ENCODE results near the gene C5orf63.
"Not testable (repeated sequence)": the region's sequence is repeated elsewhere in the genome, so short reads cannot be mapped to it uniquely, and the experiment has no call there.

The C5orf63 gene

DNA sequence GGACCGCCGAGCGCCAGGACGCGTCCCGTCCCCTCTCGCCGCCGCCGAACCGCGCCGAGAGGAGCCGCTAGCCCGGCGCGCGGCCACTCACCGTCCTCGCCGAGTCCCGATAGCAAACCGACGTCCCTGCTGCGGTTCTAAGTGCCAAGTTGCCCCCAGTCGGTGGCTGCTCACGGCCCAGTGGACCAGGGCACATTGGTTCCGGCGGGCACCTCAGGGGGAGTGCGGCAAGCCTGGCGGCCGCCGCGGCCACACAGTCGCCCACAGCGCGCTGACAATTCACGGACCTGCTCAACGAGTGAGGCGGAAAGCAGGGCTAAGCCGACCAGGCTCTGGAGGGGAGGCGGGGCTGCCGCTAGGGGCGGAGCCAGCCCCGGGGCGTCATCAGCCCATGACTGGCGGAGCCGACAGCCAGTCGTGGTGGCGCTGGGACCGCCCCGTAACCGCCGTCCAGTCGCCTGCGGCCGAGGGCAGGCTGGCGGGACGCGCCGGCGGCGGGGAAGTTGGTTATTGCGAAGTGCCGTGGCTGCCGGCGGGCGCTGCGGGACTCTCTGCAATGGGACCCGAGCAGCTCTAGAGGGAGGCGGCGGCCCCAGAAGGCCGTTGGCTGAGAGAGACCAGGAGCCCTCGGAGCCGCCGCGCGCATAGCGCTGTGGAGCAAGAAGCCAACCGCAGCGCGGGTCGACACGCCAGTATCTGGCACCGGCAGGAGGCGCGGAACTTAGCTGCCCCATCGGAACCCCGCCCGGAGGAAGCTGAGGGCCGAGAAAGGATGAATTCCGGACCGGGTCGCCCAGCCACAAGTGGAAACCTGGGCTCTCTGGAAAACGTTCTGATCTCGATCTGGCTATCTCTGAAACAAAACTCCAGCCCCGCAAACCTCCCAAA lies 42.8 kb downstream of the C5orf63 start, which contains the start of gene MARCHF3:
TSS of gene MARCHF3 (minus strand) at position 300 of the 888 bp plus-strand sequence. CDS start 112,387 bp downstream, outside the sequence.
- FAIRE-seq = no peak

DNA sequence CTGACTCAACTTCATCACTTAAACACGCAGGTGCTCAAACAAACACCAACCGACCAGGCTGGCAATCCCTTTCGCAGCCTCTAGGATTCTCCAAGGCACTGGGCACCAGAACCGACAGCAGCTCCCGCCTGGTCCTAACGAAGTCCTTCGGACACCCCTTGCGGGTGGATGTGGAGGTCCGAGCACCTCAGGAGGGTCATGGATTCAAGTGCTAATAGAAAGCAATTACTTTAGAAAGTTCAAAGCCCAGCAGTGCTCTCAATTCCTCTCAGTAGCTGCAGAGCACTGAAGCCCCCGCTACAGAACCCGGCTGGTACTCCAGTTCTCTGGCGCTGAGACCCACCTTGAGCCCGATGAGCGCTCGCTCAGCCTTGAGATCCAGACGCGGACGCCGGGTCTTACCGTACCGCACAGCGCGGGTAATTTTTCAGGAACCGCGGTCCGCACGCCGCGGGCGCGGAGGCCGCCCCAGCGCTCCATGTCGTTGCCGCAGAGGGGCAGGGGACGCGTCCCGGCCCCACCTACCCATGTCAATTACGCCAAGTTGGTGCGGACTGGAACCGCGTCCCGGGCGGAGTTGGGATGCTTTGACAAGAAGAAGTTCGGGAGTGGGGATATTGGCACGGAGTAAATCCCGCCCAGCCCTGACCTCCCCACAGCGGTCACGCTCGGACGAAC lies 43.6 kb downstream of the C5orf63 start:
- FAIRE-seq = no peak

DNA sequence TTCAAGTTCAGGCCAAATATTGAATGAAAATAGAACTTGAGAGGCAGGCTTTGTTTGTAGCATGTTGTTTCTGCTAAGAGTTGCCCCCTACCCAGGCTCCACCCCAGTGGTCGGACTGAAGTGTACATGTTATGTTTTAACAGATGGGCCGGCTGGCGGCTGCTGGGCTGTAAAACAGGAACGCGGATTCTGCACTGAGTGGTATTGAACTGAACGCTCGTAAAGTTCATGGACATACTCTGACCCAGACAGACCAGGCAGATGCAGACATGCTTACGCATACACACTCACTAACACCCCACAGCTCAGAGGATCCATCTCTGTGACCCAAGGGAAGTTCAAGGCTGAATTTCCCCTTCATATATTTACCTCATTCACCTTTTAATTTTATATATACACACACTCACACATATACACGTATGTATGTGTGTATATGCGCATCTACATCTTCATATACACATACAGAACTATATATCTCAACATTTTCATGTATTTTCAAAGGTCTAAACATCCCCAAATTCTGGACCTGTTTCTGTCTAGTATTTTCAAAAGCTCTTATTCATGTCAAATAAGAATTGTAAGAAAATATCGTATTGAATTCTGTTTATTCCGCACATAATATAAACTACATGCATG lies 44.4 kb downstream of the C5orf63 start:
- FAIRE-seq = no peak

DNA sequence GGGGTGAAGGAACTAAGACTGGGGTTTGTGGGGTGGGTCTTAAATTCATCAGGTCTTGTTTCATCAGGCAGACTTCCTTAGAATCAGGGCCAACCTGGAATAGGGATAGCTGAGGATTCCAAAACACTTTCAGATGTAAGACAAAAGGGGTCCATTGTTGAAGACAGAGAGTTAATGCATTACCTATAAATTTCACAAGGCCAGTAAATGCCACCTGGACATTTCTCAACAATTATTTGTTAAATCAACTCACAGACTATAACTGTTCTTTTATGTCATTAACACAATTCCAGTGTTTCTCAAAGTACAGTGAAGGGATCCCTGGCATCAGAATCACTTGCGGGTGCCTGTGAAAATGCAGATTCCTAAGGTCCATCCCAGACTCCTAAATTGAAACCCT lies 45.8 kb downstream of the C5orf63 start:
- no peak for FAIRE-seq

DNA sequence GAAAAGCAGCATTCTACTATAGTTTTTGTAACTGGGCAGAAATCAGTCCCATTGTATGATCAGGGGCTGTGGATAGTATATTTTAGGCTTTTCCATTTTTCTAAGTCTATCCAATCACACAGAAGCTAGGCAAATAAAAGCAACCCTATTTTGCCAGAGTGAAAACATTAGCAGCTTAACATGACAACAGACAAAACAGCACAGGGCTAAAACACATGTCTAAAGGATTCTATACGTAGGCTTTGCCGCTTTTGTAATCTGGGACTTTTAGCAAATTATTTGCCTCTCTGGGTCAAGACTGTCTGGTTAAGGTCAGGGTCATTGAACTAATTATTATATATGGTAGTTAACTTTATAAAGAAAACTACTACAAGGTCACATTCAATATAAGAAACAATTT lies 47.1 kb downstream of the C5orf63 start:
- FAIRE-seq = no peak

DNA sequence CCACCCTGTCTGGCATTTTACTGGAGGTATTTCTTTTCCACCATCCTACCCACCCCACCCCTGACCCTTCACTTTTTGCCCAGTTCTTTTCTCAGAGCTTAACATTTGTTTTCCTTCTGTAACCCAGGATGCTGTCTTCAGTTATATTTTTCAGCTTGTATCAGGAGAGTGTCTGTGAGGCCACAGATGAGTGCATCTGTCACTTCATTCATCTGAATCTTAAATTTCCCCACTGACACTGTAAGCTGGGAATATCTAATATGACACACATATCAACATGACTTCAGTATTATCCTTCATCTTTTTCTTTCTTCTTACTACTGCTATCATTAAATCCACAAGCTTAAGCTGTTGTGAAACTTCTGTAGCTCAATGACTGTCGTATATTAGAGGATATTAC lies 47.8 kb downstream of the C5orf63 start:
- no peak for FAIRE-seq

DNA sequence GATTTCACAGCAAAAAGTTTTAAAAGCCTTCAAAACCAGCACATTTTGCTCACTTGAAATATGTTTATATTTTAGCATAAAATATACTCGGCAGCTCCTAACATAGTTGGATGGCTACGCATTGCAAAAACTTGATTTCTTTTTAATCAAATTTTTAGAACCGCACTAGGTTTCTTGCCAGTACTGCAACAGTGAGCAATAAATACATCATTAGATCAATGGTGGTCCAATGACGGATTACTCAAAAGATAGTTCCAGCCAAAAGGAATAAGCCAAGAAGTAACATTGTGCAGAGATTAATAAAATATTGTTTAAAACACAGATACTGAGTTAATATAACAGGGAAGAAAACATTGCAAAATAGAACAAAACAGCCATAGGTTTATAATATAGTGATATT lies 48.5 kb downstream of the C5orf63 start:
- no peak for FAIRE-seq

DNA sequence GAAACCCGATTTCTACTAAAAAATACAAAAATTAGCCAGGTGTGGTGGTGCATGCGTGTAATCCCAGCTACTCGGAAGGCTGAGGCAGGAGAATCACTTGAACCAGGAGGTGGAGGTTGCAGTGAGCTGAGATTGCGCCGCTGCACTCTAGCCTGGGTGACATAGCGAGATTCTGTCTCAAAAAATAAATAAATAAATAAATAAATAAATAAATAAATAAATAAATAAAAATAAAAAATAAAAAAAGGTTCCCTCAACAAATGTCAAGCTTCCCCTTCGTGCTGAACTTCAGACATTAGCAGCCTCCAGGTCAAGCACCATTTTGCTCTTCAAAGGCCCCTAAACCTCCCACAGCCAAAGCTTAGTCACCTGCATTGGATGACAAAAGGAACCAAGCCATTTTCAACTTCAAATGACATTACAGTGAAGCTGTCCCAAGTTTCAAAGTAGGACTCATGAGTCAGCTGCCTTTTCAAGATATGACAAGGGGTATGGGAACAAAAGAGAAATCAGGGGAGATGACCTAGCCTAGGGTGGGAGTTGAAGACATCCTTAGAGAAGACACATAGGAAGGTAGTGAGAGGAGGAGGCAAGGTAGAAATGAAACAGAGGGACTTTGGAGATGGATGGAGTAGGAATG lies 49.6 kb downstream of the C5orf63 start:
- FAIRE-seq = not testable (repeated sequence)

DNA sequence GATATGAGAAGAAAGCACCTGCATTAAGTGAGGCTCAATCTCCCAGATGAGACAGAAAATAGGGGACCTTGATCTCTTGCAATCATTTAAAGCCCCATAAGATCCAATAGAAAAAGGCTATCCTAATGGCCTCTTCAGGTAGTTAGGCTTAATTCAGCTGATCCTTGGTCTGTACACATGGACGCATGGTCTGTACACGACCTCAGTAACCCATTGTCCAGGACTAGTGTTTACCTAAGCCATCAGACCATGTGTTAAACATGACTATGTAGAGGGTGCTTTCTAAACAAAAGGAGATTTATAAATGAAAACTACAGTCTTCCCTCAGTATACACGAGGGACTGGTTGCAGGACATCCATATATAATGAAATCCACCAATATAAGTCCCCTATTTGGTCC lies 50.5 kb downstream of the C5orf63 start:
- FAIRE-seq = no peak

DNA sequence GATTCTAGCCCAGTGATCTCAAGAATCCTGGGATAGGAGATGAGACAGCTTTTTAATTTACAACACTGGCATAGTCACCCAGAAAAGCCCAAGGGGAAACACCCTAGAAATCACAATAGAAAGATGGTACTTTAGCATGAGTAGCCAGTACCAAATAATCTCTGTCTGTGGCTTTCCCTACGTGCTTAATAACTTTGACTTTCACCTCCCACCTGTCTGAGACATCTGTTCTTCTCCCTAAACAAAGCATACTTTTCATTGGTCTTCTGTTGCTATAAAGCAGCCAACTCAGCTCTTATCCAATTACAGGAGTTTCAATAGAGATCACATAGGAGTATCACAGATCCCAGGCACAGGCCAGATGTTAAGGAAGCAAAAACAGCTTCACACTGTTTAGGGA lies 53.4 kb downstream of the C5orf63 start:
- FAIRE-seq = no peak

DNA sequence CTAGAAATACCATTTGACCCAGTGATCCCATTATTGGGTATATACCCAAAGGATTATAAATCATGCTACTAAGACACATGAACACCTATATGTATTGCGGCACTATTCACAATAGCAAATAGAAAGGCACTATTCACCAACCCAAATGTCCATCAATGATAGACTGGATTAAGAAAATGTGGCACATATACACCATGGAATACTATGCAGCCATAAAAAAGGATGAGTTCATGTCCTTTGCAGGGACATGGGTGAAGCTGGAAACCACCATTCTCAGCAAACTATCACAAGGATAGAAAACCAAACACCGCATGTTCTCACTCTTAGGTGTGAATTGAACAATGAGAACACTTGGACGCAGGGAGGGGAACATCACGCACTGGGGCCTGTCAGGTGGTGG lies 56.6 kb downstream of the C5orf63 start:
- not testable (repeated sequence) for FAIRE-seq

DNA sequence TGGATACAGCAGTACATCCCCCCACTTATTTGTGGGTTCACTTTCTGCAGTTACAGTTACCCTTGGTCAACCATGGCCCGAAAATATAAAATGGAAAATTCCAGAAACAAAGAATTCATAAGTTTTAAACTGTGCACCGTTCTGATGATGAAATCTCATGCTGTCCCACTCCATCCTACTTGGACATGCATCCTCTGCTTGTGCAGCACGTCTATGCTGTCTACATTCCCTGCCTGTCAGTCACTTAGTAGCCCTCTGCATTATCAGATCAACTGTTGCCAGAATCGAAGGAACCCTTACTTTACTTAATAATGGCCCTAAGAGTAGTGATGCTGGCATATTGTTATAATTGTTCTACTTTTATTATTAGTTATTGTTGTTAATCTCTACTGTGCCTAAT lies 57.6 kb downstream of the C5orf63 start:
- FAIRE-seq = no peak

DNA sequence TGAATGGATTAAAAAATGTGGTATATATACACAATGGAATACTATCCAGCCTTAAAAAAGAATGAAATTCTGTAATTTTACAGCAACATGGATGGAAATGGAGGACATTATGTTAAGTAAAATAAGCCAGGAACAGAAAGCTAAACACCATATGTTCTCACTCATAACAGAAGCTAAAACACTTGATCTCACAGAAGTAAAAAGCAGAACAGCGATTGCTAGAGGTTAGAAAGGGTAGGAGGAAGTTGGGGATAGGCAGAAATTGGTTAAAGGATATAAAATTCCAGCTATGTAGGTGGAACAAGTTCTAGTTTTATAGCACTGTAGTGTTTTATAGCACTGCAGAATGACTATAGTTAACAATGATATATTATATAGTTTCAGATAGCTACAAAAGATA lies 58.7 kb downstream of the C5orf63 start:
- no peak for FAIRE-seq

DNA sequence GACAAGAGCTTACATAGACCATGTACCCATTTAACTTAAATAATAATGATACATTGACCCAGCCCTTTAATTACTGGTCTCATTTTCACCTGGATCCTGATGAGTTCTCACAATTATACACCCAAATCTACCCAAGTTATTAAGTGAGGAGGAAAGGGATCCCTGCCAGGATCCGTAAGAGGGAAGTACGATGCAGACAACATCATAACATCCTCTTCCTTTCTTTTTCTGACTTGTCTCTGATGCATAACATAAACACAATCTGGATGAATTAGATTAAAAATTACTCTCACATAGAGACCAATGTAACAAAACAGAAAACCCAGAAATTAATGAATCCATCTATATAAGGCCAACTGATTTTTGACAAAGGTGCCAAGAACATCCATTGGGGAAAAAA lies 59.9 kb downstream of the C5orf63 start:
- FAIRE-seq = no peak

DNA sequence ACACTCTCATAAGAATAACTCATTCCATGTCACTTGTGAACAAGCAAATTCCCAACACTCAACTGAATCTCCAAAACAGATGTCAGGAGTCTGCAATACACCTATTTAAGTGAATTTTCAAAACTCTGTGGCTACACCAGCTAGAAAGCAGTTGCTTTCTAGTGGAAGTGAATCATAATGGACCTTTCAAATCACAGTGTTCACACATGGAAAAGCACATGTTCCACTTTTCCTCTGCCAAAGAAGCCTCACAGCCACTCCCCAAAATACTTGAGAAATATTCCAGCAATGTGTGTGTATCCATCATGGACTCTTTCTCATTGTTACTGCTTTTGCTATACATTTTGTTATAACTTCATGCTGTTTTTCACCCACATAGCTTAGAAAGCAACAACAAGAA lies 60.4 kb downstream of the C5orf63 start:
- FAIRE-seq = no peak

DNA sequence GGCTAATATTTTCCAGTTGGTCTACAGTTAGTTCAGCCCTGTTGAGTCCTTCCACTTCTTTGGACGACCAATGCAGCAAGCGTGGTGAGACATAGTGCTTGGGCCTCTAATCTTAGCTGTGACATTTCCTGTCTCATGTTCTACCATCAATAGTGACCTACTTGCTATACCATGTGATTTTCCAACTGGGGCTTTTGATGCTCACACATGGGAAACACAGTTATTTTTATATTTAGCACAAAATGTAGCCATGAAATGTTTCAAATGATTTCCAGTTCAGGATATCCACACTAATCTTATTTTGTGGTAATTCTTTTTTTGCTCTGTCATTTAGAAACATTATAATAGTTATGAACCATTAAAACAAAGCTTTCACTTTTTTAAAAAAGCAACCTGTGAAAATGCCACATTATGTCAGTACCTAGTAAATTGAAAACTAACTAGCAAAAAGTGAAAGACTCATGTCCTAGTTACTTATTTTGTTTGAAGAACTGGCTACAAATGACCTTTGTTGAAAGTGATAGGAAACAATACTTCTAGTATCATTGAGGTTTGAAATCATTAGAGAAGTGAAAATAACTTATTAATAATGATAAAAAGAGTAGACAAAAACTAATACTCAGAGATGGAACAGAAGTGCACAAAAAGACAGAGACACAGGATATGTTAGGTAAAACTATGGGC lies 61.2 kb downstream of the C5orf63 start:
- no peak for FAIRE-seq

DNA sequence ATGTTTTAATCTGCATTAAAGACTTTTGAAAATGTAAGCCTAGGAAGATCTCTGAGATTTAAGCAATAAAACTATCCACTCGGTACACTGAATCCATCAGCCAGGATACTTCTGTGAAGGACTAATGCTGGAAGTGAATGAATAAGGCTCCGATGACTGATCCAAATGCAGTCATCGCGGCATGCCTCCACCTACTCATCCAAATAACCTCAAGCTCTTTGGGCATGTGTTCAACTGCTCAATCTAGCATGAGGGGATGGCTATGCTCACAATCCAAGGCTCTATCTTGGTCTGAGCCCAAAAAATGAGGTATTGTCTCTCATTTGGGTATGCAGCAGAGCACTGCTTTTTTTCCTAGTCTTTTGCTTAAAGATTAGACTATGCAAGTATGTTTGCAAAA lies 62.1 kb downstream of the C5orf63 start:
- no peak for FAIRE-seq

DNA sequence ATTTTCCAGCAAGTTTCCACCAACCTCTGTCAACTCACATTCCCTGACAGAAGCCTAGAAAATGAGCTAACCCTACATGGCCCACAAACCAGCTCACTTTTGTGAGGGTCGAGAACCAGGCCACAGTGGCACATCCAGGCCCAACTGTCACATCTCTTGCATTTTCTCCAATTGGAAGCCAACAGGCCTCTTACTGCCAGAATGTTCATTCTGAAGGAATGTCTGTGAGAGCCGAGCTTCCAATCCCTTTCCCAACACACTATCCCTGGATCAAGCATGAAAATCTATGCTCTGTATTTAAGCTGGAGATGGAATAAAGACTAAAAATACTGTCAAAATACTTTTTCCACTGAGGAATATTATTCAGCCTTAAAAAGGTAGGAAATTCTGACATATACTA lies 62.9 kb downstream of the C5orf63 start:
- FAIRE-seq = no peak

DNA sequence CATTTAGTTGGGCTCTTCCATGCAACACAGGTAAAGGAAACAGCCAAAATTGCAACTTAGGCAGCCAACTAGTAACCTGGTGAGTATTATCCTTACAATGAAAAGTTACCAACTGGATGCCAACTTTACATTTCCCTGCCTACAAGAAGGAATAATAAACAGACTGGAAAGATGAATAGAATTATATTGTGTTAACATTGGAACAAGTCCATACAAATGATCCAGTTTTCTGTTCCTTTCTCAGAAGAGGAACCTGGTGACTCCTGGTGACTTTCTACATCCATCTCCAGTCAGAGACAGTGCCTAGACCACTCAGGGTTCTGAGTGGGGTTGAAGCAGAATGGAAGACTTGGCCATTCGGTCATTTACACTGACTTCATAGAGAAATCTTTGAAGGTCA lies 63.5 kb downstream of the C5orf63 start:
- no peak for FAIRE-seq

DNA sequence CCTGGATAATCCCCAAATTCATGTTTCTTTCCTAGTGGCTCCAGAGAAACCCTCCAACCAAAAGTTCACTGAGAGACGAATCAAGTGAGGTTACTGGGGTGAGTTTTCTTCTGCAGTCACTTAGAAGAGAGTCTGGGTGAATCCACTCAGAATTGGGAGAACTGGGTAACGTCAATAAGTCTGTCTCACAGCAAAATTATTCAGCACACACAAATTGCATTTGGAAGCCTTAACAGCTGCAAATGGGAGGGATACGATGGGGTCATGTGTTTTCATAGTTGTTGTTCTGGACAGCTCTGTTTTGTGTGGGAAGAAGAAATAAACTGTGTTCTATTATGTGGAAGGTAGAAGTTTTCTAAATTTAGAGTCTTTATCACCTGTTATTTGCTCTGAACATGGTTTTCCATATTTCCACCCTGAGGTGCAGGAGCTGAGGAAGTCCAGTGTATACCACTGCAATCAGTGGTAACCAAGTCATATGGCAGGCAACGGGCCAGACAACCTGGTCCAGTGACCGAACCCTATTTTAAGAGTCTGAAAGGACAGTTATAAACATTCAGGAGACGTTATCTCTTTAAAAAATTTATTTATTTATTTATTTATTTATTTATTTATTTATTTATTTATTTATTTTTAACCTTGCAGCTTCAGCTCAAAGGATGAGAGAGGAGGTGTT lies 64.9 kb downstream of the C5orf63 start:
- FAIRE-seq = no peak

DNA sequence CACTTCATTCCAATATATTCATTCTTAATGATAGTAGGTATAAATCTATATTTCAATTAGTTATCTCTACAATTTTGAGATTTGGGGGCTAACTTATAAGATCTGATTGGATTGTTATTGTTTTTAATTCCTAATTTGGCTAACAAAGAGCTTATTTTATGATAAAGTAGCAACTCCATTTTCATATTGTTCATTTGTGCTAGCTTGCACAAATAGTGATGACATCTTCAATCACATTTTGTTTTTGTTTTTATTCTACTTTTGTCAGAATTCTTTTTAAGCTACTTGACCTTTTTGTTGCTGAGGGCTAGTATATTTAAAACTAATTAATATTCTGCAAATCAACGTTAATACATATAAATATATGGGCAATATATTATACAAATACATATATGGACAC lies 65.8 kb downstream of the C5orf63 start:
- FAIRE-seq = no peak

DNA sequence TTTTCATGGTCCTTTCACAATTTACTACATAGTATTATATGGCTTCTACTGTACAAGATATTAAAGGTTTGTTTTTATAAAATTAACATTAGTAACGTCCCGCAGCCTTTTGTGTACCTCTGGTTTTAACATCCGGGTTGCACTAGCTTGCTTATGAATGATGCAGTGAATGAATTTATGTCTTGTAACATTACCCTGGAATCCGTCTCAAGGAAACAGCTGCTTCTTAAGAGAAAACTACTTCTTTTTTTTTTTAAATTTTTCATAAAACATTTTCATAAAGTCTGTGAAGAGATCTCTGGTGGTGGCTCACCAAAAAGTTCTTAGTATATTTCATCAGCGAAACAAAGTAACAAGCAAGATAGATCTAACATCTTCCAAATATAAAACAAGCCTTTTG lies 66.6 kb downstream of the C5orf63 start:
- no peak for FAIRE-seq

All from endometrium (tissue), 2 donors.